GM19328 (cell line): ENCODE measurements around the gene MRPS21.
A peak's percentile ranks its signal among the peaks of the same experiment; 100 is the strongest.

ENCODE experiments used
- ATAC-seq: cut with Tn5 transposase; IDR thresholded peaks from one replicate; pipeline ENCODE4 v1.9.1; 2021; ENCODE audit warnings: mild to moderate bottlenecking, moderate library complexity; ENCODE audit not compliant: unreplicated experiment

Gene MRPS21

GRCh38 chr1:150293433-150294253 lies at the start of gene MRPS21:
Gene MRPS21 (plus strand): TSS chr1:150293861. CDS start chr1:150294367, 506 bp downstream.
- peak; percentile 93 for ATAC-seq

DNA sequence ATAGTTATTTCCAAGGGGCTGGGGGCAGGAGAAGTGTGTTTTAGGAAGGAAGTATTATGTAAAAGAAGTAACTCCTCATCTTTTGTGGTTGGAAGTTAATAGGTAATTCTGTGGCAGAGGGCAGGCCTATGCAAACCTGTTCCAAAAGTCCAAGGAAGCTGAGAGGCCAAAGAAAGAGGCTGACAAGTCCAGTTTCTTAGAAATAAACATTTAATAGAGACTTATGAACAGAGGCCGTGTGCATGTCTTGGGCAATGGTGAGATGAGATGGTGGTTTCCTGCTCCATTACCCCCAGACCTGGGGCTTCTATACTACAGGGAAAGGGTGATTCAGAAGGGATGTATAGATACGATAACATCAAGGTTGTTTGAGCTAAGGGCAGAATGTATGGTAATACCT lies 43.7 kb upstream of the MRPS21 start:
- ATAC-seq, result no peak

GRCh38 chr1:150256198-150256553 lies 37.5 kb upstream of the MRPS21 start:
- no peak for ATAC-seq

- ATAC-seq, result no peak
Observed at GRCh38 chr1:150256554-150257341, 36.9 kb upstream of the MRPS21 start.

GRCh38 chr1:150257624-150258585 lies 35.8 kb upstream of the MRPS21 start, which contains the start of gene CA14:
Gene CA14 (plus strand): TSS chr1:150257774. CDS start chr1:150258129, 355 bp downstream.
- no peak for ATAC-seq

DNA sequence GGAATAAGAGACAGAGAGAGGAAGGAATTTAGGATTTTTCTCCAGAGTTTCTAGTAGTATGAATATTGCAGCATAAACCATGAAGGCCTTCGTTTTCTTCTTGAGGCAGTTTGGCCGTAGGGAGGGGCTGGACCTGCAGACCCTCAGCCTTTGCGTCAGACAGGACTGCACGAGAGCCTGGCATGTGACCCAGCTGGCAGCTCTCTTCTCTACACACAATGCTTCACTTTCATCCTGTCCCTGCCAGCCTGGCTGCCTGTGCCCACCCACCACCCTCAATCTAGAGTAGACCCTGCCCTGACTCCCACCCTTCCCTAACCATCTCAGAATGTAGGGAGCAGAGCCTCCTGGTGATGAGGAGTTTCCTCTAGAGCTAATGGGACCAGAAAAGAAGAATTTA lies 34.4 kb upstream of the MRPS21 start:
- ATAC-seq, result no peak

DNA sequence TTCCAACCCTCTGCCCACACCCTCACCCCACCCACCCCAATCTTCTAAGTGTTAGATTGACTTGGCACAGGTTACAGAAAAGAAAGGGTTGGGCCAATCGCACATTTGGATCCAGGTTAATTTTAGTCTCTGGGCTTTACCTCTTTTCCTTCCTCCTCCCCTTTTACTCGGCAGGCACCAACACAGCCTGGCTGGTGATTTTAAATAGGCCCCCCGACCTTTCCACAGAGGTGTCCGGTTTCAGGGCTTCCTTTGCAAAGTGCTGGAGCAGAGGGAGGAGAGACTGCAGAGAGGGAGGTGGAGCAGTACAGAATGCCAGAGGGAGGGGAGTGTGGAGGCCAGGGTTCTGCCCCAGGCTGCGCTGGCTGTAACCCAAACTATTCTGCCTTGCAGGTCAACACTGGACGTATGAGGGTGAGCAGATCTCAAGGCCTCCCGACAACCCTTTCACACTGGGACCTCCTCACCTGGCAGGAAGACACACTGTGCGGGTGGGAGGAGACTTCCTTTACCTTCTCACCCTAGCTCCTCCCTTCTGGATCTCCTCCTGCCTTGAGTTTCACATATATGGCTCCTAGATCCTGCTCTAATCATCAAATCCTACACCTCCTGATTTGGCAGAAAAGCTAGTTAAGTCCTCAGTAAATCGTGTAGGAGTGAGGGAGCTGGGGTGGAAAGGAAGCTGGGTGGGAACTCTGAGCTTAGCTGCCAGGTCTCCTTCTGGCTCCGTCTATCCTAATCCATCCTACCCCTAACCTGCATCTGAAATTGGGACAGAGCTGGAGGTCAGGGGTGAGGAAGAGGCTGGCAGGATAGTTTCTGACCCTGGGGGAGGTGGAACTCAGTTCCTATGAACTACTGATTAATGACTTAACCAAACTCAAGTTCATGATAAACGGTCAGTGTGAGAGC lies 33.6 kb upstream of the MRPS21 start:
- ATAC-seq, result no peak

- ATAC-seq, result no peak
Observed at GRCh38 chr1:150261367-150261766, 32.3 kb upstream of the MRPS21 start.

GRCh38 chr1:150262388-150263320 lies 31.0 kb upstream of the MRPS21 start:
- ATAC-seq, result no peak

- no peak for ATAC-seq
Observed at GRCh38 chr1:150263549-150263948, 30.1 kb upstream of the MRPS21 start.

DNA sequence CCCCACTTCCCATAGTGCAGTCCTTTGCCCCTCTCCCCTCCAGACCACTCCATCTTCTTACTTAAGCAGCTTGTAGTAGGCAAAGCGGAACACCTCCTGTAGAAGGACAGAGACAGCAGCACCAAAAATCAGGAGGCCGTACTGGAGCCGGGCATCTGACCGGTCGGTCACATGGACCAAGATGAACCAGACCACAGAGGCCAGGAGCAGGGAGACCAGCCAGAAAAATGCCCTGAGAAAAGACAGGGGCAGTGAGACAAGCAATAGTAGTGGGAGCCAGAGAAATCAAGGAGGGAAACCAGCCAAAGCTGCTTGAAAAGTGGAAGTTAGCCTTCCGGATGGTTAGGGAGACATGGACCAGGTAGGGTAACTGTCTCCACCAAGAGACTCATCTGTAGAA lies 25.8 kb upstream of the MRPS21 start:
- no peak for ATAC-seq

GRCh38 chr1:150268340-150268704 lies 25.3 kb upstream of the MRPS21 start:
- ATAC-seq, result no peak

DNA sequence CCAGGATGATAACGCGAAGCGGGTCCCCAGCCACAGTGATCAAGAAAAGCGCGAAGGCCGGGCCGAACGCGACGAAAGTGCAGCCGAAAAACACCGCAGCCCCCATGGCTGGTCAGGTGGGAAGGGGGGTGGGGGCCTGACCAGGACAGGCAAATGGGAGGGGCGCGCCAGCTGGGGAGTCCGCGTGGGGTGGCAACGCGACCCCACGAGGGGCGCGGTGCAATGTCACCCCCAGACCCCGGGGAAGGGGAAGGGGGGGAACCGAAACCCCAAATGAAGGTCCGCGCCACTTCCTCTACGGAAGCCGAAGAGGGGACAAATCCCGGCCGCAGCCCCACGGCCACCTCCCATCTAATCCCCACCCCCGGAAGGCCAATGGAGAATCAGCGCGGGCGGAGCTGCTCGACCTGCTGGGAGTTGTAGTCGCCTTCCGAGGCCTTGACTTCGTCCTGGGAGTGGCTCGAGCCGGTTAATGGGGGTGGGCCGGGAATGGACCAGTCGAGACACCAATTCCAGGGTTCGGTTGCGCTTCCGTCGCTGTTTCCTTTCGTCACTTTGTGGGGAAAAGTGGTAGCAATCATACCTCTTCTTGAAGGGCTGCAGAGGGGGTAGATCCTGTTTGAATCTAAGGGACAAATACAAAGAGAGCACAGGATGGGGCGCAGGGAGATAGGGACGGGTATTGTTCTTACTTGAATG lies 24.8 kb upstream of the MRPS21 start, which contains the start of gene APH1A:
TSS of gene APH1A (minus strand) at position 312 of the 699 bp plus-strand sequence. CDS start at position 106, 206 bp downstream.
- peak; percentile 83 for ATAC-seq

DNA sequence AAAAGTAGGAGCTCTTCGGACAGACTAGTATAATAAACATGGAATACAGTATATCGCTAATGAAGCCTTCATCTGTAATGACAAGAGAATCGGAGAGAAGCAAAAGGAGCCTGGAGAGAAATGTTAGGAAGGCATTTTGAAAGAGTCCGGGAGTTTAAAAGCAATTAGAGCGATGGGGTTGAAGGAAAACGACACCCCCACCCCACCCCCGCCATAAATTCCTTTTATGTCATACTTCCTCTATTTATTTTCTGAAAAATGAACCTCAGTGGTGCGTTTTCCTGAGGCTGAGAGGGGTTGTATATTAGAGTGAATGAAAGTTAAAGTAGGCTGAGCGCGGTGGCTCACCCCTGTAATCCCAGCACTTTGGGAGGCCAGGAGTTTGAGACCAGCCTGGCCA lies 24.2 kb upstream of the MRPS21 start:
- ATAC-seq, result no peak

- ATAC-seq, result no peak
Observed at GRCh38 chr1:150271291-150271959, 22.2 kb upstream of the MRPS21 start.

DNA sequence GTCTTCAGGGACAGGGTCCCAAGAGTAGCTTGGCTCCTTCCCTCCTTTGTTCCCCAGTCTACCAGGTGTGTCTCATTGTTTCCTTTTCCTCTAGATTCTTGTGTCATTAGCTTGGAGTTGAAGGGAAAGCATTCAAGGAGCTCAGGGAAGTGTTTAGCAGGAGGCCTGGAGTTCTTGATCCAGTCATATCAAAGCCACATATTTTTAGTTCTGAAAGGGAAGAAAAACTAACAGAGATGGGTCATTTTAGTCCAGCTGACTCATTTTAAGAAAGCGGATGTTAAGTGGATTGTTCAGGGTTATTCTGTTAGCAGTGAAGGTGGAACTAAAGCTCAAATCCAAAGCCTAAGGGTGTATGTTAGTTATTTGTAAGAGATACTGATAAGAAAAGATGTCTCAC lies 20.4 kb upstream of the MRPS21 start:
- ATAC-seq, result no peak

DNA sequence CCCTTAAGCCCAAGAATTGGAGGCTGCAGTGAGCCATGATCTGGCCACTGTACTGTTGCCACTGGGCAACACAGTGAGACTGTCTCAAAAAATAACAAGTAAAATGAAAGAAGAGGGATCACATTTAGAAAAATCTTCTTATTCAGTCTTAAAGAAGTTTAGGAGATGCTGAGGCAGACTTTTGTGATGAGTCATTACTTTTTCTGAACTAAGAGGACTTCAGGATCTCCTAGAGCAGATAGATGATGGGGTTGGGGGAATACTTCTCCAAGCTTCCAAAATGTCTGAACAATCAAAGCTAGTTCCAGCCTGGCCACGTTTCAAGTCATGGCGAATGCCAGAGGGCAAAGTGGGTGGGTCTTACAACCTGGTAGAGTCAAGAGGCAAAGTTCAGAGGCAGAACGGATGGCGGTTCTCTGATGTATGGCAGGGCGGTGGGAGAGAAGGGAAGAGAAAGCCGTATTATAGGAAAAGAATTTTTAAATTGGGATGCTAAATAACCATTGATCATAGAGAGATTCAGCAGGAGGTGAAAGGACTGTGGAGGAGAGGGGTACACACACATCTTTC lies 13.4 kb upstream of the MRPS21 start:
- ATAC-seq, result no peak
